Peyer's patch (tissue), 4 donors: ENCODE results near the gene MRPS24.

ENCODE experiments used
- CTCF ChIP-seq, 6 experiments: fragments of 450-650 bp in 4 of 6; fragments of 200-600 bp in 2 of 6; sonication (generic) in 1 of 6; IDR thresholded peaks; one replicate each; pipeline ENCODE4 v1.5.1; 2017 to 2019; ENCODE audit warnings: antibody characterized with exemption in 6 of 6, mild to moderate bottlenecking in 3 of 6, moderate library complexity in 1 of 6
- POLR2A ChIP-seq, 2 donors: fragments of 450-650 bp; IDR thresholded peaks; one replicate each; pipeline ENCODE4 v1.5.1; 2017; ENCODE audit warnings: antibody characterized with exemption in 2 of 2, mild to moderate bottlenecking in 2 of 2, moderate library complexity in 2 of 2

DNA sequence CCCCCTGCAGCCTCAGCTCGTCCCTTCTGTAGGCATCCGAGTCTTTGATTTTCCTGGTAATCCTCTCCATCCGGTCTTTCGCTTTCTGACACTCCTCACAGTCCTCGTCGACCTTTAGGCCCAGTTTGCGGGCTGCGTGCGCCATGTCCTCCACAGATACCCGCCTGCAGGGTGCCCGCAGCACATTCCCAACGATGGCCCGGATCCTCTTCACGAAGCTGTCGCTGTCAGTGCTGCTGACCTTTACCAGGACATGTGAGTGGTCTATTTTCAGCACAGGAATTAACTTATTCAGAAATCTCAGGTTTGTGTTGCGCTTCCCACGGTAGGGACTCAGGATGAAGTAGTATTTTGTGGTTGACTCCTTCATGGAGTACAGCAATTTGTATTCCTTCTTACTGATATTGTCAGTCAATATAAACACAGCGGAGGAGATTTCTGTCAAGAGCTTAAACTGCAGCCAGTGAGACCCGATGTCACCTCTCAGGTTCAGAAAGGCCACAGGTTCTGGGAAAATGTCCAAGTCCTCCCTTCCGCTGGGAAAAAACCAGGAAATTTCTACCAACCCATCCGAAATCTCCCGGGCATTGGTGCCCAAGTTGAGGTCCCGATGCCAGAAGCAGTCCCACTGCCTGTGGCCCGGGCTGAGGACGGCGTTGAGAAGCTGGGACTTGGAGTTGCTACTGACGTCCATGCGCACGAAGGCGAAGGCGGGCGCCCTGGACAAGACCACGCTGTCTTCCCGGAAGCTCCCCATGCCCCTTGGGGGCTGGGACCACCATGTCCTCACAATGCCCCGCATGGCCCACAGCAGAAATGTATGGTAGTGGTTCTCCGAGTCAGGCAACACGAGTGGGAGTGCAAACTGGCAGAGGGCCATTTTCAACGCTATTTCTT lies 8.9 kb upstream of the MRPS24 start:
- TF ChIP-seq CTCF (IDR thresholded peaks at IDR 0.05) (no peak), POLR2A (IDR thresholded peaks at IDR 0.05) (no peak)
